Pancreas (tissue), 10 donors: ENCODE results near the gene ZNF248. TPM values are rescaled to one million over a fixed set of nuclear protein-coding genes. Genes with fewer than 3 reads are reported as not detected.

Source experiments
- ATAC-seq, 4 donors: fragments of 200-7000 bp; cut with Tn5 transposase; one replicate each; pipeline versions ENCODE4 v1.8.0 to v1.9.1; 2020; ENCODE audit warnings: mild to moderate bottlenecking in 4 of 4, moderate library complexity in 4 of 4
- DNase-seq, 6 donors: peaks; one replicate each; pipeline ENCODE4 v3.0.0-alpha.2; 2020
- FAIRE-seq: peaks from 2 replicates; lab custom pipeline; 2012; peaks lifted over from hg19 to GRCh38; lab: Jason Lieb, UNC
- H3K27ac ChIP-seq, 4 donors: fragments of 200-600 bp; sonication (generic); 1 replicate in 3 of 4; 2 replicates in 1 of 4; pipeline versions ENCODE4 v1.5.0 to v1.8.0; 2020
- H3K27me3 ChIP-seq, 4 donors: fragments of 200-600 bp; one replicate each; pipeline ENCODE4 v1.8.0; 2021
- H3K36me3 ChIP-seq, 3 donors: fragments of 200-600 bp; sonication (generic) in 1 of 3; one replicate each; pipeline versions ENCODE4 v1.5.0 to v1.8.0; 2020 to 2021
- H3K4me1 ChIP-seq, 3 donors: fragments of 200-600 bp; one replicate each; pipeline ENCODE4 v1.8.0; 2021
- H3K4me3 ChIP-seq, 4 donors: fragments of 200-600 bp; sonication (generic) in 2 of 4; one replicate each; pipeline versions ENCODE4 v1.5.0 to v1.8.0; 2020 to 2021
- H3K9me3 ChIP-seq, 4 donors: fragments of 200-600 bp; one replicate each; pipeline ENCODE4 v1.8.0; 2021
- WGBS, 2 donors: extraction: QIAGEN DNeasy Blood & Tissue Kit; methylation state at CpG; one replicate each; pipeline ENCODE4 v1.1.7; 2013; 5-methylcytosine and 5-hydroxymethylcytosine counted together
- intact Hi-C, 3 donors: fragments of 100-400 bp; cut with DNase I; formaldehyde crosslinking; loops; one replicate each; pipeline versions ENCODE4 v1.11.1 to v1.14.2; 2022
- polyA plus RNA-seq, 2 donors: library from polyadenylated mRNA; stranded (reverse); fragments of 200-250 nt; gene quantifications; one replicate each; pipeline ENCODE4 v1.2.3, GENCODE V29; 2013
- total RNA-seq, 6 donors: library from RNA; stranded (reverse); fragmentation: NEBNext Ultra II Directional in 4 of 6; extraction: Animal tissue kit (Norgen Biotek cat#: 25700) in 4 of 6; gene quantifications; one replicate each; pipeline versions ENCODE4 v1.2.1 to v1.2.4, GENCODE V29; 2021 to 2023
- TF ChIP-seq, protein P1 (sequence below), 4 donors: fragments of 200-600 bp; sonication (generic) in 3 of 4; IDR thresholded peaks; one replicate each; pipeline versions ENCODE4 v1.5.0 to v1.8.0; 2021; ENCODE audit warnings: antibody characterized with exemption in 4 of 4
- donor health status: healthy with polysubstance abuse.
- donor health status: DM: no; HTN: no; CAD: no; lungs with moderate emphysema.
- donor health status: DM: no; HTN: no; CAD: no.
- donor health status: control.
- donor health status: control.
- donor health status: Bipolar disorder and iron deficiency.
- donor health status: DM: yes; HTN: yes; CAD: no.
- donor health status: DM: no; HTN: no; CAD: no.
- donor health status: DM: no; HTN: no; CAD: no.
- donor health status: DM: yes; HTN: yes; CAD: no.

Gene ZNF248
- total and polyA plus RNA-seq, 8 donors, result 2.7 to 8.3 (median 4.6) TPM

GRCh38 chr10:37855636-37856035 lies 1.8 kb downstream of the ZNF248 start:
- peaks cover 5 to 15% (median 5%) of the 10 kb centered on the region in 3 donors for H3K4me1 ChIP-seq
- H3K36me3 ChIP-seq, result no peaks in the 10 kb centered on the region
- no peaks in the 10 kb centered on the region for H3K27me3 ChIP-seq
- intact Hi-C loops, result no loop called here
- H3K4me3 ChIP-seq, result peak overlapping the region in 2 of 4 donors; percentile 77 to 90
- ATAC-seq, result no peak
- H3K9me3 ChIP-seq, result no peaks in the 10 kb centered on the region
- H3K27ac ChIP-seq, result no peak overlapping the region
- FAIRE-seq, result no peak
- TF ChIP-seq, protein P1, sequence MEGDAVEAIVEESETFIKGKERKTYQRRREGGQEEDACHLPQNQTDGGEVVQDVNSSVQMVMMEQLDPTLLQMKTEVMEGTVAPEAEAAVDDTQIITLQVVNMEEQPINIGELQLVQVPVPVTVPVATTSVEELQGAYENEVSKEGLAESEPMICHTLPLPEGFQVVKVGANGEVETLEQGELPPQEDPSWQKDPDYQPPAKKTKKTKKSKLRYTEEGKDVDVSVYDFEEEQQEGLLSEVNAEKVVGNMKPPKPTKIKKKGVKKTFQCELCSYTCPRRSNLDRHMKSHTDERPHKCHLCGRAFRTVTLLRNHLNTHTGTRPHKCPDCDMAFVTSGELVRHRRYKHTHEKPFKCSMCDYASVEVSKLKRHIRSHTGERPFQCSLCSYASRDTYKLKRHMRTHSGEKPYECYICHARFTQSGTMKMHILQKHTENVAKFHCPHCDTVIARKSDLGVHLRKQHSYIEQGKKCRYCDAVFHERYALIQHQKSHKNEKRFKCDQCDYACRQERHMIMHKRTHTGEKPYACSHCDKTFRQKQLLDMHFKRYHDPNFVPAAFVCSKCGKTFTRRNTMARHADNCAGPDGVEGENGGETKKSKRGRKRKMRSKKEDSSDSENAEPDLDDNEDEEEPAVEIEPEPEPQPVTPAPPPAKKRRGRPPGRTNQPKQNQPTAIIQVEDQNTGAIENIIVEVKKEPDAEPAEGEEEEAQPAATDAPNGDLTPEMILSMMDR (IDR thresholded peaks at IDR 0.05), result no peak
- DNase-seq, result no peak
- WGBS, 2 donors, result 29 to 36% methylated on average over 4 of the region's 4 CpGs

GRCh38 chr10:37854626-37855025 lies 2.8 kb downstream of the ZNF248 start:
- TF ChIP-seq, protein P1 (IDR thresholded peaks at IDR 0.05), result no peak
- H3K4me3 ChIP-seq, result no peak overlapping the region
- no peak for FAIRE-seq

DNA sequence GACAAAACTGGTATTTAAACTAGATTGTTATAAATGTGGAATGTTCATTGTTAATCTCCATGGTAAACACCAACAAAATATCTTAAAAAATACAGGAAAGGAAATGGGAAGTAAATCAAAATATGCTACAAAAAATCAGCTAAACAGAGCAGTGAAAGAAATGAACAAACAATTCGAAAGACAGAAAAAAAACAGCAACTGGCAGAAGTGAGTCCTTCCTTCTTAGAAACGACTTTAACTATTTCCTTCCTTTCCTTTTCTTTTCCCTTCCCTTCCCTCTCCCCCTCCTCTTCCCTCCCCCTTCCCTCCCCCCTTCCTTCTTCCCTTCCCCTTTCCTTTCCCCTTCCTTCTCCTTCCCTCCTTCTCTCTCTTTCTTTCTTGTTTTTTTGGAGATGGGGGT lies 12.8 kb downstream of the ZNF248 start:
- ATAC-seq (no peak), FAIRE-seq (no peak), DNase-seq (no peak)
- no peaks in the 10 kb centered on the region for H3K27me3 ChIP-seq
- no peak overlapping the region for H3K4me3 ChIP-seq
- intact Hi-C loops, result no loop called here
- TF ChIP-seq, protein P1 (IDR thresholded peaks at IDR 0.05), result no peak
- 82 to 97% methylated on average over 2 of the region's 2 CpGs for WGBS, 2 donors
- no peaks in the 10 kb centered on the region for H3K4me1 ChIP-seq
- no peak overlapping the region for H3K27ac ChIP-seq
- peaks cover 0 to 5% (median 1%) of the 10 kb centered on the region in 4 donors for H3K9me3 ChIP-seq
- no peaks in the 10 kb centered on the region for H3K36me3 ChIP-seq

More at GRCh38 chr10:37854626-37855025, 2.8 kb downstream of the ZNF248 start:
- H3K27me3 ChIP-seq, result no peaks in the 10 kb centered on the region
- DNase-seq, result no peak
- no peaks in the 10 kb centered on the region for H3K9me3 ChIP-seq
- ATAC-seq, result no peak
- intact Hi-C loops, result no loop called here
- H3K27ac ChIP-seq, result no peak overlapping the region
- no peaks in the 10 kb centered on the region for H3K36me3 ChIP-seq
- peaks cover 5 to 15% (median 5%) of the 10 kb centered on the region in 3 donors for H3K4me1 ChIP-seq

DNA sequence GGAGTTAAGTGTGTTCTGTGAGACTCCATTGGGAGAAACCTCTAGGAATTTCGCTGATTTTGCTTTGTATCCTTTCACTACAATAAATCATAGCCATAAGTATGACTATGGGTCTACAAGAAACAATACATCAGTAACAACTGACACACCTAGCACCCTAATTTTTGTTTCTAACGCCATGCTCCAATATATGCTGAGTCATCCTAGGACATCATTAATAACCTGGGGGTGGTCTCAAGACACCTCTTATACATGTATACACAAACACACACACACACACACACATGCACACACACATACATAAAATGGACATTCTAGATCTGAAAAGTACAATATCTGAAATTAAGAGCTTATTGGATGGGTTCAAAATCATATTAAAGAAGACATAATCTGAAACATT lies 18.2 kb downstream of the ZNF248 start:
- no peak overlapping the region for H3K4me3 ChIP-seq
- TF ChIP-seq, protein P1 (IDR thresholded peaks at IDR 0.05), result no peak
- no peak for FAIRE-seq
- H3K4me1 ChIP-seq, result no peaks in the 10 kb centered on the region
- ATAC-seq, result no peak
- DNase-seq, result no peak
- H3K9me3 ChIP-seq, result peaks cover 0 to 5% (median 1%) of the 10 kb centered on the region in 4 donors
- peaks cover 4 to 32% (median 9%) of the 10 kb centered on the region in 3 donors for H3K36me3 ChIP-seq
- no peaks in the 10 kb centered on the region for H3K27me3 ChIP-seq
- H3K27ac ChIP-seq, result no peak overlapping the region
- intact Hi-C loops, result no loop called here
- 97 to 100% methylated on average over 2 of the region's 2 CpGs for WGBS, 2 donors

GRCh38 chr10:37831495-37832333 lies 25.7 kb downstream of the ZNF248 start:
- intact Hi-C loops, result no loop called here
- Histone ChIP-seq H3K4me3 (no peak overlapping the region), H3K4me1 (no peaks in the 10 kb centered on the region), H3K27ac (no peak overlapping the region), H3K27me3 (no peaks in the 10 kb centered on the region), H3K36me3 (peaks cover 0 to 66% (median 37%) of the 10 kb centered on the region in 3 donors), H3K9me3 (peaks cover 0 to 7% (median 3%) of the 10 kb centered on the region in 4 donors)
- TF ChIP-seq, protein P1 (IDR thresholded peaks at IDR 0.05), result no peak
- ATAC-seq, result no peak
- 85 to 97% methylated on average over 4 of the region's 4 CpGs for WGBS, 2 donors
- DNase-seq, result no peak
- no peak for FAIRE-seq
